Progenitor cell of endocrine pancreas (in vitro differentiated cells): ENCODE measurements around the gene SFXN4. TPM values are rescaled to one million over a fixed set of nuclear protein-coding genes. Genes with fewer than 3 reads are reported as not detected.

Experiments
- DNase-seq: peaks from one replicate; pipeline ENCODE4 v3.0.0; 2021; ENCODE audit warnings: low spot score; ENCODE audit not compliant: unreplicated experiment
- H3K27ac Mint-ChIP-seq: 2 replicates; pipeline ENCODE4 v1.8.0; 2021; ENCODE audit warnings: mild to moderate bottlenecking, moderate library complexity, mixed read lengths
- H3K27me3 Mint-ChIP-seq: 2 replicates; pipeline ENCODE4 v1.8.0; 2021; ENCODE audit warnings: mixed read lengths
- H3K36me3 Mint-ChIP-seq: 2 replicates; pipeline ENCODE4 v1.8.0; 2022; ENCODE audit warnings: mixed read lengths; ENCODE audit not compliant: insufficient read depth
- H3K4me1 Mint-ChIP-seq: 2 replicates; pipeline ENCODE4 v1.8.0; 2021; ENCODE audit warnings: low read depth, mixed read lengths
- H3K4me3 Mint-ChIP-seq: 2 replicates; pipeline ENCODE4 v1.8.0; 2021; ENCODE audit warnings: low read depth, mild to moderate bottlenecking, moderate library complexity, mixed read lengths
- H3K9me3 Mint-ChIP-seq: 2 replicates; pipeline ENCODE4 v1.8.0; 2021; ENCODE audit warnings: low read depth, mixed read lengths
- CTCF ChIP-seq: fragments of 200-600 bp; sonication (generic); IDR thresholded peaks from one replicate; pipeline ENCODE4 v1.5.0; 2021; ENCODE audit warnings: antibody characterized with exemption, mild to moderate bottlenecking; ENCODE audit not compliant: unreplicated experiment
- total RNA-seq: library from RNA; stranded (reverse); gene quantifications from 2 replicates; pipeline ENCODE4 v1.2.1, GENCODE V29; 2021

The SFXN4 gene
- total RNA-seq, 1 donor from 2014 or later: 27.2 TPM

- no peaks in the 10 kb centered on the region for H3K27me3 Mint-ChIP-seq
- peak; percentile 84 for TF ChIP-seq CTCF
- H3K4me1 Mint-ChIP-seq: peaks cover 52% of the 10 kb centered on the region
- DNase-seq: peak; percentile 56
- no peaks in the 10 kb centered on the region for H3K36me3 Mint-ChIP-seq
- H3K9me3 Mint-ChIP-seq: no peaks in the 10 kb centered on the region
- peak overlapping the region; percentile 43 for H3K27ac Mint-ChIP-seq
- H3K4me3 Mint-ChIP-seq: peak overlapping the region; percentile 80
These were observed 43.7 kb upstream of the SFXN4 start for GRCh38 chr10:119209035-119209735.

GRCh38 chr10:119208553-119208940, 43.0 kb upstream of the SFXN4 start:
- Mint-ChIP-seq H3K27ac (peak overlapping the region; percentile 63), H3K4me1 (peaks cover 52% of the 10 kb centered on the region), H3K36me3 (no peaks in the 10 kb centered on the region), H3K27me3 (no peaks in the 10 kb centered on the region), H3K4me3 (peak overlapping the region; percentile 80), H3K9me3 (no peaks in the 10 kb centered on the region)
- no peak for TF ChIP-seq CTCF
- DNase-seq: no peak

- Mint-ChIP-seq H3K4me3 (peak overlapping the region; percentile 80), H3K4me1 (peaks cover 53% of the 10 kb centered on the region), H3K27me3 (no peaks in the 10 kb centered on the region), H3K9me3 (no peaks in the 10 kb centered on the region), H3K36me3 (no peaks in the 10 kb centered on the region), H3K27ac (peak overlapping the region; percentile 63)
- DNase-seq: peak; percentile 43
- TF ChIP-seq CTCF: no peak
These were observed 42.4 kb upstream of the SFXN4 start for GRCh38 chr10:119207713-119208552.

DNA sequence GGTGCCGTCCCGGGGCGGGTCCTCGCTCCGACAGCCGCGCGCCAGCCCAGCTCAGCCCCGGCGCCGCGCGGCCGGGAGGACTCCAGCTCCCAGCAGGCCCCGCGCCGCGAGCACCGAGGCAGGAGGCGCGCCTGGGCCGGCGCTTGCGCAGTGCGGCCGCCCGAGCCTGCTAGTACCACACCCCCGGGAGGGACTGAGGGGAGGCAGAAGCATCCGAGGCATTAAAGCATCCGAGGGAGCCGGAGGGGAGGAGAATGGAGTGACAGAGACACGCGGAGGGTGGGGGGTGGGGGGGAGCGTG, 41.8 kb upstream of the SFXN4 start, which contains the start of gene GRK5:
Gene GRK5 (plus strand): TSS at position 206 of the 301 bp plus-strand sequence. CDS start 347 bp downstream, outside the sequence.
- Mint-ChIP-seq H3K4me3 (peak within 1 kb of the TSS; percentile 80), H3K4me1 (peaks cover 50% of the 10 kb centered on the region), H3K9me3 (no peaks in the 10 kb centered on the region), H3K27ac (peak within 1 kb of the TSS; percentile 97), H3K36me3 (no peaks in the 10 kb centered on the region), H3K27me3 (no peaks in the 10 kb centered on the region)
- DNase-seq: peak; percentile 83
- no peak for TF ChIP-seq CTCF

GRCh38 chr10:119206603-119207365, 41.3 kb upstream of the SFXN4 start:
- no peaks in the 10 kb centered on the region for H3K36me3 Mint-ChIP-seq
- H3K4me1 Mint-ChIP-seq: peaks cover 45% of the 10 kb centered on the region
- peak; percentile 91 for TF ChIP-seq CTCF
- H3K27me3 Mint-ChIP-seq: no peaks in the 10 kb centered on the region
- H3K9me3 Mint-ChIP-seq: no peaks in the 10 kb centered on the region
- peak overlapping the region; percentile 97 for H3K27ac Mint-ChIP-seq
- H3K4me3 Mint-ChIP-seq: peak overlapping the region; percentile 73
- peak; percentile 75 for DNase-seq
